ENCODE results near the gene CIBAR2.

The CIBAR2 gene
- total RNA-seq, result 0 to 0.05 reads per million in 2 donors

DNA sequence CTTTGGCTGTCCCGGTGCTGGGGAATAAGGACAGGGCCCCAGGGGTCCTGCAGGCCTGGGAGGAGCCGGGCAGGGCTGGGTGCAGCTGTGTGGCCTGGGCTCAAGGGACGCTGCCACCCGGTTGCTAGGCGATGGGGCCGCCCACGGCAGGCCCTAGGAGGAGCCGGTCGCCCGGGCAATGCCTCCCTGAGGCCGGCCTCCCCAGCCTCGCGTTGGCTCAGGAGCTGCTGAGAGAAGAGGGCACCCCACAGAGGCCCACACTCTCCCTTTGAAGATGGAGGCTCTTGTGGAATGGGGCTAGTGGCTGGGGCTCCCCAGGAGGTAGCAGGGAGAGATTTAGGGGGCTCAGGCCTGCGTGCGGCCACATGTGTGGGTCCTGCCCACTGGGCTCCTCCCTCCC is at the start of gene CIBAR2:
Gene CIBAR2 (minus strand): TSS at position 109 of the 400 bp plus-strand sequence. CDS start 120 bp downstream, outside the sequence.
- no peak for DNase-seq

DNA sequence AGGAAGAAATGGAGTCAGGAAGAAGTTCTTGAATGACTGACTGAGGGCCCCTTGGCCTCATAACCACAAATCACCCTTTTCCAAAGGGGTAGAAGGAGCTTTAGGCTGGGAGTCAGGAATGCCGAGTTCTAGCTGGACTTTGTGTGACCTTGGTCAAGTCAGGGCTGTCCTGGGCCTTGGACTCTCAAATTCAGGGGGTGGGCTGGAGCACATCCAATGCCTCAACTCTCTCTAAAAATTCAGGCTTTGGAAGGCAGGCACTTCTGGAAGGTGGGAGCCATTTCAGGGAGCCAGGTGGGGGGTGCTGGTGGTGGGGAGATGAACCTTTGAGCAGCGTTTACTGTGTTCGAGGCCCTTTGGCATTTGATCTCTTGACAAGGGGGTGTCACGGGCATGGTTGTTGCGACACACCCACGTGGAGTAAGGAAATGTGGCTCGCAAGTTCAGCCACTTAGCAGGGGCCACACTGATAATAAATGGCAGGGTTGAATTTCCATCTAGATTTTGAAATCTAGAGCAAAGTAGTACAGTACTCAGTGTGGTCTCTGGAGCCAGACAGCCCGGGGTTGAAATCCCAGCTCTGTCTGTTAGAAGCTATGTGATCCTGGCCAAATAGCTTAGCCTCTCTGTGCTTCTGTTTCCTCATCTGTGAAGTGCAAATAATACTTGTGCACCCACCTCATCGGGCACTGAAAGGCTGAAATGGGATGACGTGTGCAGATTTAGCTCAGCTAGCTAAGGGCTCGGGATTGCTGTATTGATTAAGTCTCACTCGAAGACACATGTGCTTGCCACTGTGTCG is 47.1 kb upstream of the CIBAR2 start:
- DNase-seq, result no peak

- no peak for DNase-seq
These were observed 46.5 kb upstream of the CIBAR2 start for GRCh38 chr16:85158743-85159178.

DNA sequence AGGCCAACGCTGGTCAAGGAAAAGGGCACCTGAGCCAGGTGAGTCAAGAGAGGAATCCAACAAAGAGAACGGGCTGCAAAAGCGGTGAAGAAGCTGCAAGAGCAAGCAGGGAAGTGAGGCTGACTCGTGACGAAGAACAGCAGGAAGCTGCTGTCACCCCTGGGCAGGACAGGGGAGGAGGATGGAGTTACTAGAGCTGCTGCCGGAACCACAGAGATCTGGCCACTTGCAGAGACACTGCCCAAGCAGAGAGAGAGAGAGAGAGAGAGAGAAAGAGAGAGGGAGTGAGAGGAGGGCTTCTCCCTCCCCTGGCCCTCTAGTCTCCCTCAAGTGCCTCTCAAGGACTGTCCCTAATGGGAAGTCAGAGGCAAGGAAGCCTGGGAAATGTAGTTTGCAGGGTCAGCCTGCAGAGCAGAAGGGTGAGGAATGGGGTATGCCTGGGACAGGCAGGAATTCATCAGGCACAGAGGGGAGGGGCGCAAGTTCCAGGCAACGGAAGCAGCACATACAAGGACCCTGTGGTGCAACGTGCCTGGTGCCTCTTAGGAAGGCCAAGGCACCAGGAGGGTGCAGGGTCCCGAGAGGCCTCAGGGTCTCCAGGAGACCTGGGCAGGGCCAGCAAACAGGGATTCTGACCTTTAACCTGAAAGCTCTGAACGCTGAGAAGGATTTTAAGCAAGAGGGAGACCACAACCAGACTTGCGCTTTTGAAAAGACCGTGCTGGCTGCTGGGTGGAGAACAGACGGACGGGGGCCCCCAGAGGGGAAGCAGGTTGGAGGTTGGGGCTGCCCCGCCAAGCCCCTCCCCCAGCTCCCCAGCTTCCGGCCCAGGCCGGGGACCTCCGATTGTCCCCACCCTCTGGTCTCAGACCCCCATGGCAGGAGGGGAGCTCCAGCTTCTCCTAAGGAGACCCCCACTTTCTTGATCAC is 45.8 kb upstream of the CIBAR2 start:
- DNase-seq, result no peak

DNA sequence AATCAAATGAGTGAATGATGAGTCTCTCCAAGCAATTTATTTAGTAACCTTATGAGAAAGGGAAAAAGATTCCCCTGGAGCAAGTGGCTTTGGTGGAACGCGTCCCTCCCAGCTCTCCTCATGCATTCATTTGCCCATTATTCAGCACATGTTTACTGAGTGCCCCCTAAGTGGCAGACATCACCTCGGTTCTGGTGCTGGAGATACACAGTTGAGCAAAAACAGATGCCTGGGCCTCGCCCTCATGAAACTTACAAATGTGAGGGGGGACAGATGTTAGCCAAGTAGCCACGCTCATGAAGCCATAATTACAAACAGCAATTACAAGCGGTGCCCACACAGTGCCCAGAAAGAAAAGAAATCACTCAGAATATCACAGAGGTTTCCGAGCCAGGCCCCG is 45.1 kb upstream of the CIBAR2 start:
- DNase-seq, result no peak

DNA sequence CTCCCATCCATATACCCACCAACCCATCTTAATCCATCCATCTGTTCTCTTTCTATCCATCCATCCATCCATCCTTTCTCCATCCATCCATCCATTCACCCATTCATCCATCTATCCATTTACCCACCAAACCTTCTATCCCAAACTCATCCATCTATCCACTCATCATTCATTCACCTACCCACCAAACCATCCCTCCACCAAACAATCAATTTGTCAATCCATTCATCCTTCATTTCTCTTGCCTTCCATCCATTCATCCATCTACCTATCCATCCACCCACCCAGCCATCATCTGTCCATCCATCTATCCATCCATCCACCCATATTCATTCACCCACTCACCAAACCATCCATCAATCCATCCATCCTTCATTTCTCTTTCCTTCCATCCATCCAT is 44.6 kb upstream of the CIBAR2 start:
- DNase-seq, result no peak

GRCh38 chr16:85156440-85156839 is 44.2 kb upstream of the CIBAR2 start:
- no peak for DNase-seq

- DNase-seq, result no peak
These were observed 41.4 kb upstream of the CIBAR2 start for GRCh38 chr16:85153656-85154091.

GRCh38 chr16:85153046-85153445 is 40.8 kb upstream of the CIBAR2 start:
- DNase-seq, result no peak

DNA sequence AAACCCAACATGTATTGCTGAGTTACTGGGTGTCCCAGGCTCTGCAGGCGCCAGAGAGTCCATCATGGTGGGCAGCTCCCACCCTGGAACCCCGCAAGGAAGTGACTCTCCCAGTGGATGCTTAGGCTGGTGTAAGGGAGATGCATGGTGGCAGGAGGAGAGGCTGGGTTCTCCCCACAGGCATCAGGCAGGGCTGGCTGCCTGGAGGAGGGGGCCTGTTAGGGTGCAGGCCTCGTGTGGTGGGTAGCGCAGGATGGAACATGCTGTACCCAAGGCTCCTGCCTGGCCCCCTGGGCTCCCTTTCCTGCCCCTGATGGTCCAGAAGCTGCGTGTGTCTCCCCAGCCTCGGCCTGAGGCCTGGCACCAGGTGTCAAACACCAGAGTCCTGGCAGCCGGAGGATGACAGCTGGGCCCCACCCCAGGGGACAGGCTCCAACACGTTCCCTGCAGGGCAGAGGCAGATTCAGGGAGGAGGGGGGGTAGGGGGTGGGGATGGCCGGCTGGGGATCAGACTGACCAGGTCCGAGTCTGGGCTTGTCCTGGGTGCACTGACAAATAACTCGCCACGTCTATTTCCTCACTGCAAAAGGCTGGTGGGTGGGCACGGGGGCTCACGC is 40.2 kb upstream of the CIBAR2 start:
- no peak for DNase-seq

DNA sequence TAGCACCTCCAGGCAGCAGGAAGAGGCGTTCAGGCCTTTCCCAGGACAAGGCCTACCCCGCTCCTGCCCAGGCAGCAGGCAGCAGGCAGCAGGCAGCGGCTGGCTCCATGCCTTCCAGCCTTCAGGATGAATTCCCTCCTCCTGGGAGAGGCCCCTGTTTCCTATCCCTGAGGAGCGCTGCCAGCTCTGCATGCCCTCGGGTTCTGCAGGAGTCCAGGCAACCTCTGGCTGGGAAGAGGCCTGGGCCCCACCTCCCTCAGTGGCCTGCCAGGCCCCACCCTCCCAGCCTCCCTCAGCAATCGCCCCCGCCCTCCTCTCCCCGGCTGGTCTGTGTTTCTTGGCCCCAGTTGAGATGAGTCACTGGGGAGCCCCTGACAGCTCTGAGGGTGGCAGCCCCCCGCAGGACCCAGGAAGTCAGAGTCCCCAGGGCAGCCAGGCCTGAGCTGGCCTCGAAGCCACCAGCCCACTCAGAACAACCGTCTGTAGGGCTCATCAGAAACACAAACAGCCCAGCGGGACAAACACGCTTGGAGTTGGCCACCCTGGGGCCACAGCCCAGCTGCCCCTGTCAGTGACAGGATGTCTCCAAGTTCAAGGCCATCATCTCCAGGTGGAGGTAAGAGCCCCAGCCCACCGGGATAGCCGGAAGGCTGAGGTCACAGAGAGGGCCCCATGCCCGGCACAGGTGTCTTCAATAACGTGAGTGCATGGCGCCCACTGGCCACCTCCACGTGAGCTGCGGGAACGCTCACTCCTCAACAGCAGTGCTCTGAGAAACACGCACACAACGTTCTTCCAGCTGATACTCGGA is 39.5 kb upstream of the CIBAR2 start:
- DNase-seq, result no peak

DNA sequence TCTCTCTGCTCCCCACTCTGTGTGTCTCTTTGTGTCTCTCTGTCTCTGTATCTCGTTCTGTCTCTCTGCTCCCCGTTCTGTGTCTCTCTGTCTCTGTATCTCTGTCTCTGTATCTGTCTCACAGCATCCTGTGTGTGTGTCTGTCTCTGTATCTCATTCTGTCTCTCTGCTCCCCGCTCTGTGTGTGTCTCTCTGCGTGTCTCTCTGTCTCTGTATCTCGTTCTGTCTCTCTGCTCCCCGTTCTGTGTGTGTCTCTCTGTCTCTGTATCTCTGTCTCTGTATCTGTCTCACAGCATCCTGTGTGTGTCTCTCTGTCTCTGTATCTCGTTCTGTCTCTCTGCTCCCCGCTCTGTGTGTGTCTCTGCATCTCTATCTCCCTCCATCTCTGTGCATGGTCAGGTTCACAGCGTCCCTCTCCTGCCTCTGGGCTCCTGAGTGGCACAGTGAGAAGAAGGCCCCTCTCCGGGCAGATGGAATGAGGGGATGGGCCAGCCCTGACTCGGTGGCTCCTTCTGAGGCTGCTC is 38.9 kb upstream of the CIBAR2 start:
- DNase-seq, result no peak

DNA sequence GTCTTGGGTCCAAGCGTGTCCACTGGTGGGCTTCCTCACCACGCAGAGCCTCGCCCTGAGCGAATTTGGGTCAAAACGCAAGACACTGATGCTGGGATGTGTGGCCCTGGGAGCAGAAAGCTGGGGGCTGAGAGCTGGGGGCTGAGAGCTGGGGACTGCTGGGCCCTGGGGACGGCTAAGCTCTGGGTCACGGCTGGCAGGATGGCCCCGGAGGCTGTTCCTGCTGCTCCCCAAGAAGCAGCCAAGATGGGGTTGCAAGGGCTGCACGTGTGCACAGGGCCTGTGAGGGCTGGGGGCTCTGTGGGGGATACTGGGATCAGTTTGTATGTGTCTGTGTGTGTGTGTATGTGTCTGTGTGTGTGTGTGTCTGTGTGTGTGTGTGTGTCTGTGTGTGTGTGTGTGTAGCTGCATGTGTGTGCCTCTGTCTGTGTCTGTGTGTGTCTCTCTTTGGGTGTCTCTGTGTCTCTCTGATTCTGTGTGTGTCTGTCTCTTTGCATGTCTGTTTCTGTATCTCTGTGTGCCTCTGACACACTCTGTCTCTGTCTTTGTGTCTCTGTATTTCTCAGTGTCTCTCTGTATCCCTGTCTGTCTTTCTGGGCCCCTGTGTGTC is 38.2 kb upstream of the CIBAR2 start:
- DNase-seq, result no peak

- DNase-seq, result no peak
These were observed 37.5 kb upstream of the CIBAR2 start for GRCh38 chr16:85149776-85150175.

DNA sequence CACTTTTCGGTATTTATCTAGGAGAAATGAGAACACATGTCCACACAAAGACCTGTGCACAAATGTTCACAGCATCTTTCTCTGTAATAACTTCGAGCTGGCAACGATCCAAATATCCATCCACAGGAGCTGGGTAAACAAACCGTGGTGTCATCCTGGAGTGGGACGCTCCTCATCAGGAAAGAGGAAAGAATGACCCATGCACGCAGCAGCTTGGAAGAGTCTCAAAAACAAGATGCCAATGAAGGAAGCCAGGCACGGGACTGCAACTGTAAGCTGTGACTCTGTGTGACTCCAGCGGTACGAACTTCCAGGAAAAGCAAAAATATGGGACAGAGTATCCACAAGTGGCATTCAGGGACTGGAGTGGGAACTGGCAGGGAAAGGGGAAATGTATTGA is 36.7 kb upstream of the CIBAR2 start:
- DNase-seq, result no peak

DNA sequence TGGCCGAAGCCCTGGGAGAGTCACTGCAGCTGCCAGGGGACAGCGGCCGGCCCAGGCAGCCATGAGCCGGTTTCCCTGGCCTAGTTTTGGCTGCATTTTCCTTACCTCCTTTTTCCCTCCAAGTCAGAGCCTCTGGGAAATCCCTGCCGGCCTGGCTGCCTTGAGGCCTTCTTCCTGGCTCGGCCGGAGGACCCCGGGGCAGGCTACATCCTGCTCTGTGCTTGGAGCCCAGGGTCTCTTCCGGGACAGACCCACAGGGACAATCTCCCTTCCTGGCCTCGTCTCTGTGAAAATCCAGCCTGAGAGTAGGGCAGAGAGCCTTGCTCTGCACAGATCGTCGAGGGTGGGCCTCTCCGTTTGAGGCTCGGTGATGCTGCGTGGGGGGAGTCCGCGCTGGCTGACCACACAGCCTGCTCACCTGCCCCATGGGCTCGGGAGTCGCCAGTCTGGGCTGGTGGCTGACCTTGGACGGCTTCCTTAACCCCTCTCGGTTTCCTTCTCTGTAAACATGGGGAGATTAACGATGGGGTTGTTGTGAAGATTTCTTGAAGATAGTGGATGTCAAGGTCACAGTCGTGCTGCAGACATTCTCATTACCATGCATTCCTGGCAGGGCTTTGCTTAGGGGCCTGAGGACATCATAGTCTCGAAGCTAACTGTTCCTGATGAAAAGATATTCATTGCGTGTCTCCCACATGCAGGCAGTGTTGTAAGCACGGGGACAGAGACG is 34.8 kb upstream of the CIBAR2 start:
- no peak for DNase-seq

DNA sequence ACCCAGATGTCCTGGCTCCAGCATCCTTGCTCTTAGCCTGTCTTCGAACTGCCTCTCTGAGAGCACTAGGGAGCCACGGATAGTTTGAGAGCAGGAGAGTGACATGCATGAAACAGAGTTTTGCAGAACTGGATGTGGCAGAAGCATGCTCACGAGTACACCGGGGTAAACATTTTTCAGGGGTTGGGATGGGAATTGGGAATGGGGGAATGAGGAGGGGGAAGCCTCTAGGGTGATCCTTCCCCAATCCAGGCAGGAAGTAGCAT is 34.2 kb upstream of the CIBAR2 start:
- DNase-seq, result no peak

DNA sequence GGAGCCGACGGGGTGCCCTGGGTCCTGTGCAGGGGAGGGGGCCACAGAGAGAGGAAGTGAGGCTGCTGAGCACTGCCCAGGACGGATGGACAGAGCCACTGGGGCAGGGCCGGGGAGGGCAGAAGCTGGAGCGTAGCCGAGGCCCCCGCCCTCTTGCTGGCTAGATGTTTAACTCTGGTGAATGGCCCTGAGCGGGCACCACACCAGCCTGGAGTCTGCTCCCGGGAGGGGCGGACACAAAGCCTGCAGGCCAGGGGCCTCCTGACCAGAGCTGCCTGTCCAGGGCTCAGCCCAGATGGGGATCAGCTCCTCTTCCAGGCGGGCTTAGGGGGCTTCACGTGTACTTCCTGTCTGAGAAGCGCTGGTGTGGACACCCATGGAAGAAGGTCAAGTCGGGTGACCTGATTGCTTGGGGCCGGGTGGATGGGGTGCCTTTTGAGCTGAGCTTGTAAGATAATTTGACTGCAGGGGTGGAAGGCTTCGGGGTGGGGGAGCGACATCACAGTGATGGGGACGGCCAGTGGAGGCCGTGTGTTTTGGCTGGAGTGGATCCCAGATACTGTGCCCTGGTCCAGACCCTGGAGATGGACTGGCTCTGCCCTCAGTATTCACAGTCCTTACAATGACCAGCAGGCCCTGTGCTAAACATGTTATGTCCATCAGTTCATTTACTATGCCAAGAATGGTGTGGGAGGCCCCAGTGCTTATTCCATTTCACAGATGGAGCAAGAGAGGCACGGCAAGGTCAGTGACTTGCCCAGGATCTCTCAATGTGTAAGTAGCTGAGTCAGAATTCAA is 33.7 kb upstream of the CIBAR2 start:
- no peak for DNase-seq

DNA sequence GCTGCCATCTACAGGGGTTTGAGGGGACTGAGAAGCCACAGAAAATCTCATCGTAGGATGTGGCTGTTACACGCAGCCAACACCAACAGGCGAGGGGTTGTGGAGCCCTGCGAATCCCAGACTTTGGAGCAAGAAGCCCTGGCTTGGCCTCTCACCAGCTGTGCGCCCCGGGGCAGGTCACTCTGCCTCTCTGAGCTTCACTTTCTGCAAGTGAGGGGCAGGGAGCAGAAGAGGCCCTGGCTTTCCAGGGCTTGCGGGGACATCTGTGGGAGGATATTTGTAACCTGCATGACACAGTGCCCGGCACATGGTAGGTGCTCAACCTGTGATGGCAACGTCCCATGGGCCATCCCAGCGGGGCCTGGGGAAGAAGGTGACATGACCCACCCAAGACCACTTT is 32.9 kb upstream of the CIBAR2 start:
- no peak for DNase-seq
